Activated naive CD4-positive, alpha-beta T cell treated with anti-CD3 and anti-CD28 coated beads, Interleukin-2, amount 50 U/mL, for 24 hours (primary cell): ENCODE measurements around the gene LAMA2.

Experiments used
- H3K27ac Mint-ChIP-seq: one replicate; pipeline ENCODE4 v1.8.0; 2021; ENCODE audit warnings: mild to moderate bottlenecking, mixed read lengths
- H3K27me3 Mint-ChIP-seq: one replicate; pipeline ENCODE4 v1.8.0; 2021; ENCODE audit warnings: mixed read lengths
- H3K36me3 Mint-ChIP-seq: one replicate; pipeline ENCODE4 v1.8.0; 2021; ENCODE audit warnings: mixed read lengths
- H3K4me1 Mint-ChIP-seq: one replicate; pipeline ENCODE4 v1.8.0; 2021; ENCODE audit warnings: mixed read lengths
- H3K4me3 Mint-ChIP-seq: one replicate; pipeline ENCODE4 v1.8.0; 2021; ENCODE audit warnings: mild to moderate bottlenecking, mixed read lengths
- H3K9me3 Mint-ChIP-seq: one replicate; pipeline ENCODE4 v1.8.0; 2021; ENCODE audit warnings: mixed read lengths

Gene LAMA2

GRCh38 chr6:129270450-129270849 lies 387.5 kb downstream of the LAMA2 start:
- no peaks in the 10 kb centered on the region for H3K36me3 Mint-ChIP-seq
- H3K4me3 Mint-ChIP-seq: no peak overlapping the region
- no peak overlapping the region for H3K27ac Mint-ChIP-seq
- peaks cover 1% of the 10 kb centered on the region for H3K27me3 Mint-ChIP-seq
- H3K4me1 Mint-ChIP-seq: no peaks in the 10 kb centered on the region
- H3K9me3 Mint-ChIP-seq: no peaks in the 10 kb centered on the region

GRCh38 chr6:129273161-129273560 lies 390.2 kb downstream of the LAMA2 start:
- H3K27ac Mint-ChIP-seq: no peak overlapping the region
- H3K4me1 Mint-ChIP-seq: no peaks in the 10 kb centered on the region
- no peaks in the 10 kb centered on the region for H3K27me3 Mint-ChIP-seq
- H3K9me3 Mint-ChIP-seq: no peaks in the 10 kb centered on the region
- H3K36me3 Mint-ChIP-seq: no peaks in the 10 kb centered on the region
- no peak overlapping the region for H3K4me3 Mint-ChIP-seq

GRCh38 chr6:129276461-129276860 lies 393.5 kb downstream of the LAMA2 start:
- peaks cover 9% of the 10 kb centered on the region for H3K4me1 Mint-ChIP-seq
- no peaks in the 10 kb centered on the region for H3K36me3 Mint-ChIP-seq
- no peak overlapping the region for H3K4me3 Mint-ChIP-seq
- H3K27ac Mint-ChIP-seq: no peak overlapping the region
- H3K27me3 Mint-ChIP-seq: no peaks in the 10 kb centered on the region
- H3K9me3 Mint-ChIP-seq: no peaks in the 10 kb centered on the region

GRCh38 chr6:129276986-129277385 lies 394.0 kb downstream of the LAMA2 start:
- no peak overlapping the region for H3K27ac Mint-ChIP-seq
- H3K36me3 Mint-ChIP-seq: no peaks in the 10 kb centered on the region
- H3K4me1 Mint-ChIP-seq: peaks cover 9% of the 10 kb centered on the region
- no peaks in the 10 kb centered on the region for H3K9me3 Mint-ChIP-seq
- no peaks in the 10 kb centered on the region for H3K27me3 Mint-ChIP-seq
- H3K4me3 Mint-ChIP-seq: no peak overlapping the region

- Mint-ChIP-seq H3K4me1 (peaks cover 9% of the 10 kb centered on the region), H3K4me3 (no peak overlapping the region), H3K36me3 (no peaks in the 10 kb centered on the region), H3K27me3 (no peaks in the 10 kb centered on the region), H3K9me3 (no peaks in the 10 kb centered on the region), H3K27ac (no peak overlapping the region)
Measured at GRCh38 chr6:129279343-129280292, 396.7 kb downstream of the LAMA2 start.

GRCh38 chr6:129280293-129280644 lies 397.3 kb downstream of the LAMA2 start:
- H3K27ac Mint-ChIP-seq: no peak overlapping the region
- no peaks in the 10 kb centered on the region for H3K9me3 Mint-ChIP-seq
- no peaks in the 10 kb centered on the region for H3K27me3 Mint-ChIP-seq
- H3K36me3 Mint-ChIP-seq: no peaks in the 10 kb centered on the region
- H3K4me1 Mint-ChIP-seq: peaks cover 9% of the 10 kb centered on the region
- H3K4me3 Mint-ChIP-seq: no peak overlapping the region

GRCh38 chr6:129280749-129281148 lies 397.8 kb downstream of the LAMA2 start:
- peak overlapping the region; percentile 19 for H3K4me3 Mint-ChIP-seq
- H3K27me3 Mint-ChIP-seq: no peaks in the 10 kb centered on the region
- H3K9me3 Mint-ChIP-seq: no peaks in the 10 kb centered on the region

GRCh38 chr6:129281168-129281796 lies 398.3 kb downstream of the LAMA2 start:
- H3K27ac Mint-ChIP-seq: no peak overlapping the region

More at GRCh38 chr6:129280749-129281148, 397.8 kb downstream of the LAMA2 start:
- no peak overlapping the region for H3K27ac Mint-ChIP-seq
- H3K4me1 Mint-ChIP-seq: peaks cover 9% of the 10 kb centered on the region
- no peaks in the 10 kb centered on the region for H3K36me3 Mint-ChIP-seq

GRCh38 chr6:129282019-129282418 lies 399.1 kb downstream of the LAMA2 start:
- Mint-ChIP-seq H3K4me3 (no peak overlapping the region), H3K9me3 (no peaks in the 10 kb centered on the region), H3K36me3 (no peaks in the 10 kb centered on the region), H3K4me1 (peaks cover 9% of the 10 kb centered on the region), H3K27ac (no peak overlapping the region), H3K27me3 (no peaks in the 10 kb centered on the region)

More at GRCh38 chr6:129281168-129281796, 398.3 kb downstream of the LAMA2 start:
- Mint-ChIP-seq H3K4me3 (peak overlapping the region; percentile 19), H3K36me3 (no peaks in the 10 kb centered on the region), H3K4me1 (peaks cover 9% of the 10 kb centered on the region), H3K27me3 (no peaks in the 10 kb centered on the region), H3K9me3 (no peaks in the 10 kb centered on the region)

- Mint-ChIP-seq H3K27me3 (no peaks in the 10 kb centered on the region), H3K36me3 (no peaks in the 10 kb centered on the region), H3K4me1 (peaks cover 9% of the 10 kb centered on the region), H3K27ac (no peak overlapping the region), H3K9me3 (no peaks in the 10 kb centered on the region), H3K4me3 (no peak overlapping the region)
Measured at GRCh38 chr6:129284225-129284624, 401.3 kb downstream of the LAMA2 start.

- H3K9me3 Mint-ChIP-seq: no peaks in the 10 kb centered on the region
- no peak overlapping the region for H3K27ac Mint-ChIP-seq
- H3K36me3 Mint-ChIP-seq: no peaks in the 10 kb centered on the region
- H3K4me3 Mint-ChIP-seq: no peak overlapping the region
- H3K4me1 Mint-ChIP-seq: no peaks in the 10 kb centered on the region
- H3K27me3 Mint-ChIP-seq: no peaks in the 10 kb centered on the region
Measured at GRCh38 chr6:129287231-129288177, 404.6 kb downstream of the LAMA2 start.

GRCh38 chr6:129289442-129289841 lies 406.5 kb downstream of the LAMA2 start:
- no peaks in the 10 kb centered on the region for H3K4me1 Mint-ChIP-seq
- H3K27ac Mint-ChIP-seq: no peak overlapping the region
- H3K9me3 Mint-ChIP-seq: no peaks in the 10 kb centered on the region
- H3K36me3 Mint-ChIP-seq: no peaks in the 10 kb centered on the region
- no peak overlapping the region for H3K4me3 Mint-ChIP-seq
- H3K27me3 Mint-ChIP-seq: no peaks in the 10 kb centered on the region

- Mint-ChIP-seq H3K27me3 (no peaks in the 10 kb centered on the region), H3K27ac (no peak overlapping the region), H3K9me3 (no peaks in the 10 kb centered on the region), H3K4me1 (no peaks in the 10 kb centered on the region), H3K36me3 (no peaks in the 10 kb centered on the region), H3K4me3 (no peak overlapping the region)
Measured at GRCh38 chr6:129292836-129293235, 409.9 kb downstream of the LAMA2 start.

- H3K27me3 Mint-ChIP-seq: peaks cover 1% of the 10 kb centered on the region
- no peaks in the 10 kb centered on the region for H3K9me3 Mint-ChIP-seq
- H3K27ac Mint-ChIP-seq: no peak overlapping the region
- no peaks in the 10 kb centered on the region for H3K4me1 Mint-ChIP-seq
- no peaks in the 10 kb centered on the region for H3K36me3 Mint-ChIP-seq
- no peak overlapping the region for H3K4me3 Mint-ChIP-seq
Measured at GRCh38 chr6:129297592-129297991, 414.7 kb downstream of the LAMA2 start.

GRCh38 chr6:129302671-129303070 lies 419.7 kb downstream of the LAMA2 start:
- no peak overlapping the region for H3K27ac Mint-ChIP-seq
- no peaks in the 10 kb centered on the region for H3K36me3 Mint-ChIP-seq
- H3K9me3 Mint-ChIP-seq: no peaks in the 10 kb centered on the region
- H3K4me1 Mint-ChIP-seq: no peaks in the 10 kb centered on the region
- H3K4me3 Mint-ChIP-seq: no peak overlapping the region
- peaks cover 14% of the 10 kb centered on the region for H3K27me3 Mint-ChIP-seq
